HS-27A (cell line): ENCODE measurements around the gene CLDN9.

Source experiments
- DNase-seq: peaks from one replicate; pipeline ENCODE4 v3.0.0-alpha.2; 2012; ENCODE audit warnings: low read depth, missing footprints

Gene CLDN9, protein sequence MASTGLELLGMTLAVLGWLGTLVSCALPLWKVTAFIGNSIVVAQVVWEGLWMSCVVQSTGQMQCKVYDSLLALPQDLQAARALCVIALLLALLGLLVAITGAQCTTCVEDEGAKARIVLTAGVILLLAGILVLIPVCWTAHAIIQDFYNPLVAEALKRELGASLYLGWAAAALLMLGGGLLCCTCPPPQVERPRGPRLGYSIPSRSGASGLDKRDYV

DNA sequence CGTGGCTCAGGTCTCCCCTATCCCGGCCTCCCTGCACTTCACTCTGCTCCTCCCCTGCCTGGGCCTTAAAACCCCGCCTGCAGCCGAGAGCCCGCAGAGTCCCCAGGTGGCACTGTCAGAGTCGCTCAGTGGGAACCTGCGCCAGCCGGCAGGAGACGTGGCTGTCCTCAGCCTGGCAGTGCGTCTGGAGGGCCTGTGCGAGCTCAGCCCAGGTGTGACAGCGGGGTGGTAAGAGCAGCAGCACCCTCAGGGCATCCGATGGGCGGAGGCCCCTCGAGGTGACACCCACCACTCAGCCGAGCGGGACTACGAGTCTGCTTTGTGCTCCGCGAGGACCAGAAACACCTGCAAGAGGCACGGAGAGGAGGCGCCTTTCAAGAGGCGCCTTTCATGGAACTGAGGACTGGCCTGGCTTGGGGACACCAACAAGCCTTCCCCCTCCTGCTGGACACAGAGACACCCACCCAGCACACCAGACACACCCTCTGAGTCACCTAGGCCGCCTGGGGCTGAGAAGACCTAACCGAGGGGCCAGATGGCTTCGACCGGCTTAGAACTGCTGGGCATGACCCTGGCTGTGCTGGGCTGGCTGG lies at the start of gene CLDN9:
CLDN9 (plus strand) TSS at position 96 of the 593 bp plus-strand sequence; CDS start at position 536, 440 bp downstream.
- no peak for DNase-seq

DNA sequence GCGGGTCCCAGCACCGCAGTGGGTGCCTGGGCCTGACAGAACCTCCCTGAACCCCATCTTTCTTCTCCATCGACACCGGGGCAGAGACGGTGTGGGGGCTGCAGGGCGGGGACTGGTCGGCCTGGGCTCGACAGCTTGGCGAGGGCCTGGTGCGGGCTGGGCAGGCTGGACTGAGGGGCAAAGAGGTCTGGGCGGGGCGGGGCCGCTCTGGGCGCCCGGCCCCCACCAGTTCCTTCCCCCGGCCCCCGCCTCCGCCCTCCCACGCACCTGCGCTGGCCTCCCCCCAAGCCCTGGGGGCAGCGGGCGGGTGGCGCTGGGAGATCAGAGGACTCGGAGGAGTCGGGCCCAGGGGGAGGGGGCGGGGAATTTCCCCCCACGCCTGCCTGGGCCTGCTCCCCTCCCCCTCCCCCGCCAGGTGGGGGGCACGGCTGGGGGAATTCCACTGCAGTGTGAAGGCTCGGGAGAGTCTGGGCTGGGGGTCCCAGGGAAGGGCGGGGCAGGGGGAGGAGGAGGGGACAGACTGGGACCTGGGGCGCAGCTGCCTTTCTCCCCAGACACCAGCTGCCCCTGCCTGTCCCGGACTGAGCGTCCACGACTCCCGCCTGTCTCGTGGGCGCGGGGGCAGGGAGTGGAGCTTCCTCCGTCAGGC lies 49.5 kb upstream of the CLDN9 start:
- no peak for DNase-seq

DNA sequence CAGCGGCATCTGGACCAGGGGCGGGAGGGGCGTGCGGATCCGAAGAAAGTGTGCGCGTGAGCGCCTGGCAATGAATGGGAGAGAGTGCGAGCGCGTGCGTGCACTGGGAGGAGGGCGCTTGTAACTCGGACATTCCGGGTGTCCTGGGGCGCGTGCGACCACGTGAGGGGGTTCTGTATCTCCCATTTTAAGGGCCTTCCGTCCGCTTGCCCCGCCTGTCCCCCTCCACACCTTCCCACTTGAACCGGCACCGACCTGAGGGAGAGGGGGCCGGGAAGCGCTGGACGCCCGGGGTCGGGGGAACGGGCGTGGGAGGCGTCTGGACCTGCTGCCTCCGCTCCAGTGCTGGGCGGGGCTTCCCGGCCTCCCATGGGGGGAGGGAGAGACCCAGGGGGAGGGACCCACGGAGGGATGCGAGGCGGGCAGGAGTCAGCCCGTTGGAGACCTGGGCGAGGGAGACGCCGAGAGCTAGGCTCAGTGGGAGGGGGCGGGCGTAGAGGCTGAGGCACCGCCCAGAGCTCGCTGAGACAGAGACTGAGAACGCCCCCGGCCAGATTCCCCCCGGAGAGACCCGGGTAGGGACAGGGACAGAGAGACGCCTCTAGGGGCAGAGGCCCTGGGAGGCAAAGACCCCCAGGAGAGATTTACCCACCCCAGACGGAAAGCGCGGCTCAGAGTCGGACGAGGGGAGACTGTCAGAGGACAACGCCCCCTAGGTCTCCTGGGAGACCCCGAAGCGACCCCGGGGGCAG lies 48.8 kb upstream of the CLDN9 start, which contains the start of gene KREMEN2:
KREMEN2 (plus strand) TSS at position 553 of the 752 bp plus-strand sequence. CDS start 246 bp downstream, outside the sequence.
- DNase-seq = no peak

DNA sequence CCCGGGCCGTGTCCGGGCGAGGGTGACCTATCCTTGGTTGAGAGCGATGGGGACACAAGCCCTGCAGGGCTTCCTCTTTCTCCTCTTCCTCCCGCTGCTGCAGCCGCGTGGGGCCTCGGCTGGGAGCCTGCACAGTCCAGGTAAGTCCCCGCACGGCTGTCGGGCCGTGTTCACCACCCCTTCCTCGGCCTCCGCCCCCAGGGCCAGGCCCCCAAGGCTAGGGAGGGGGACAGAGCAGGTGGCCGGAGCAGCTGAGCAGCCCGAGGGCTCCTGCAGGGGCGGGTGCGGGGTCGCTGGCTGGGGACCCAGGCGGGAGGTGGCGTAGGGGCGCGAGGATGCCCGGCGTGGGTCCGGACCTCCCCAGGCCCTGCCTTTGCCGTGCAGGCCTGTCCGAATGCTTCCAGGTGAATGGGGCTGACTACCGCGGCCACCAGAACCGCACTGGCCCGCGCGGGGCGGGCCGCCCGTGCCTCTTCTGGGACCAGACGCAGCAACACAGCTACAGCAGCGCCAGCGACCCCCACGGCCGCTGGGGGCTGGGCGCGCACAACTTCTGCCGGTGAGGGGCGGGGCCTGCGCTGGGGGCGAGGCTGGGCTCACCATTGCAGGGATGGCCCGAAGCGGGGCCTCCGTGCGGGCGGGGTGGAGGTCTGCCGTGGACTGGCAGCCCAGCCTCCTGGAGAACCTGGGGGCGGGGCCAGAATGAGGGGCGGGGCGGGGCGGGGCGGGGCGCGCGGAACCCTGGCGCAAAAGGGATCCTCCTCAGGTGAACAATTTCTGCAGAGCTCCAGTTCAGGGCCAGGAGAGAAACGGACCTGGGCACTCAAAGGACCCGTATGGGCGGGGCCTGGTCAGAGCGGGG lies 48.0 kb upstream of the CLDN9 start:
- DNase-seq = no peak

DNA sequence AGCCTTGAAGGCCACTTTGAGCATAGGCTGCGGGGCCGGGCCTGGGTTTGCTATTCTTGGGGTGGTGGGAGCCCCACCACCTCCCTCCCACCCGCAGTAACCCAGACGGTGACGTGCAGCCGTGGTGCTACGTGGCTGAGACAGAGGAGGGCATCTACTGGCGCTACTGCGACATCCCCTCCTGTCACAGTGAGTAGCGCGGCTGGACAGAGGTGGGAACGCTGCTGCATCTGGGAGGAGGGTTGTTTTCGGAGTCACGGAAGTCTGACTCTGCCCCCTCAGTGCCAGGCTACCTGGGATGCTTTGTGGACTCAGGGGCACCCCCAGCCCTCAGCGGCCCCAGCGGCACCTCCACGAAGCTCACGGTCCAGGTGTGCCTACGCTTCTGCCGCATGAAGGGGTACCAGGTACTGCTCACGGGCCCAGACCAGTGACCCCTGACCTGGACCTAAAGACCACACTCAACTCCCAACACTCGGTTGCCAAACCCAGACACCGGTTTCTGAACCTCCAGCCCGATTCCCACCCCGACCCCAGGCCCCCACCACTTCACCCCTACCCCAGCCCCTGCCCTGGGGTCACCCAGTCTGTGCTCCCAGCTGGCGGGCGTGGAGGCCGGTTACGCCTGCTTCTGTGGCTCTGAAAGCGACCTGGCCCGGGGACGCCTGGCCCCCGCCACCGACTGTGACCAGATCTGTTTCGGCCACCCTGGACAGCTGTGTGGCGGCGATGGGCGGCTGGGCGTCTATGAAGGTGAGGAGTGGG lies 46.5 kb upstream of the CLDN9 start:
- no peak for DNase-seq

DNA sequence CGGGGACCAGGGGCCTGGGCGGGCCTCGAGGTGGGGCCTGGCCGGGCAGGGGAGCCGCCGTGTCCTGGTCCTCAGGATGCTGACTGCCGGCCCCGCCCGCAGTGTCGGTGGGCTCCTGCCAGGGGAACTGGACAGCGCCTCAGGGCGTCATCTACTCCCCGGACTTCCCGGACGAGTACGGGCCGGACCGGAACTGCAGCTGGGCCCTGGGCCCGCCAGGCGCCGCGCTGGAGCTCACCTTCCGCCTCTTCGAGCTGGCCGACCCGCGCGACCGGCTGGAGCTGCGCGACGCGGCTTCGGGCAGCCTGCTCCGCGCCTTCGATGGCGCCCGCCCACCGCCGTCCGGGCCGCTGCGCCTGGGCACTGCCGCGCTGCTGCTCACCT lies 45.9 kb upstream of the CLDN9 start:
- no peak for DNase-seq

DNA sequence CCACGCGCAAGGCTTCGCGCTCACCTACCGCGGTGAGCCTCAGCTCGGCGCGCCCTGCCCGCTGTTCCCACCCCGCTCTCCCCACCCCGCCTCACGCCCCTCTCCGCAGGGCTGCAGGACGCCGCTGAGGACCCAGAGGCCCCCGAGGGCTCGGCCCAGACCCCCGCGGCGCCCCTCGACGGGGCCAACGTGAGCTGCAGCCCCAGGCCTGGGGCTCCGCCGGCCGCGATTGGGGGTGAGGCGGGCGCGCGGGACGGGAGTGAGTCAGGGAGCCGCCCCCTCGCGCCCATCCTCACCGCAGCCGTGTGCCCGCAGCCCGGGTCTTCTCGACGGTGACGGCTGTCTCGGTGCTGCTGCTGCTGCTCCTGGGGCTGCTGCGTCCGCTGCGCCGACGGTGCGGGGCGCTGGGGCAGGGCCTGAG lies 45.5 kb upstream of the CLDN9 start:
- no peak for DNase-seq

DNA sequence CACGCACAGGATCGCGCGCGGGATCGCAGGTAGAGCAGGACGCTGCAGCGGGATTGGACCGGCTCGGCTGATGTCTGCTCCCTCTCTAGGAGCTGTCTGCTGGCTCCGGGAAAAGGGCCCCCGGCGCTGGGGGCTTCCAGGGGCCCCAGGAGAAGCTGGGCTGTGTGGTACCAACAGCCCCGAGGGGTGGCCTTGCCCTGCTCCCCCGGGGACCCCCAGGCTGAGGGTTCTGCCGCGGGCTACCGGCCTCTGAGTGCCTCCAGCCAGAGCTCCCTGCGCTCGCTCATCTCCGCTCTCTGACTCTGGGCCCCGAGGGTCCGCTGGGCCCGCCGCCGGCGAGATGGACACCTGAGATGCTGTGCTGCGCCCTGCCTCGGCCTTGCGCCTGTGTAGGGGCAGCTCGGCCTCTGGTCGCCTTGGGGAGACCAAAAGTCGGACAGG lies 45.0 kb upstream of the CLDN9 start:
- DNase-seq = no peak

DNA sequence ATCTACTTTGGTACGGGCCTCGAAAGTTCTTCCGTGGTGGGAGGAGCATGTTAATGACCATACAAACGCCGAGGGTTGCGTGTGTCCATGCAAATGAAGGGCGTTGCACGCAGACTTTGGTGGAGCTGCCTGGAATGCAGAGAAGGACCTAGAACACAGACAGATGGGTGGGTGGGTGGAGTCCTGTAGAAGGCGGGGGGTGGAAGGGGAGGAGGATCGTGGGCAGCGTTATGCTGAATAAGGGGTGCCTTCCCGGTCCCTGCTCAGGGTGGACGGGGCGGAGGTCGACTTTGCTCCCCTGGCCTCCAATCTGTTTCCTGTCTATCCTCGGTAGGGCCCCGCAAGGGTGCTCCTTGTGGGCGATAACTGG lies 44.4 kb upstream of the CLDN9 start:
- DNase-seq = no peak

DNA sequence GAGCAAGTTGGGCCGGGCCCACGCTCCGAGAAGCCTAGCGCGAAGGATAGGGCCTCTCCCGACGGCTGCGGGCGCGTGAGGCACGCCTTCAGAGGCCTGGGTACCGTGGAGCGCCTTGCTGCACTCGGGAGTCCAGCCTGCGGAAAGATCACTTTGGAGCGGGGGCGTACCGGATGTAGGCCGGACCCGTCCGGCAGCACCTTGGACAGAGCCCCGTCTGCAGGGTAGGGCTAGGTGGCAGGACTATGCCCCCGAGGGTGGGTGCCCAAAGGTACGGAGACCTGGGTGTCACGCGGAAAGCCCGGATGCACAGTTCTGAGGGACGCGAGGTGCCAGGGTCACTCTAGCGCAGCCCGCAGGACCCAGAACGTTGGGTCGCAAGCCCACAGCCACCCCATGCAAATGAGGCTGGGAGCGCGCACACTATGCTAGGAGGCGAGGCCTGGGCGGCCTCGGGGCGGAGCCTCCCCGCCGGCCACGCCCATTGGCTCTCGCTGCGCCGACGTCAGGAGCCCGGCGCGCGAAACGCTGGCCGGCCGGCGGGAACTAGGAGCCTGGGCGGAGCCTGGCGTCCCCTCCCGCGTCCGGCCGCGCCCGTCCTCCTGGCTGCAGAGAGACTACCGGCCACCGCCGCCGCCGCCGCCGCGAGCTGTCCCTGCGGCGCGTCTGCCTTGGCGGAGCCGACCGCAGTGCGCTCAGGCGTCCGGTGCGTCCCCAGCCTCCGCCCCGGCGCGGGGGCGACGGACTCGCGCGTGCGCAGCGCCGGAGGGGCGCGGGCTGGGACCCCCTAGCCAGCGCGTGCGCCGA lies 43.8 kb upstream of the CLDN9 start, which contains the start of gene PAQR4:
PAQR4 (plus strand) TSS at position 611 of the 807 bp plus-strand sequence. CDS start 327 bp downstream, outside the sequence.
- peak; percentile 41 for DNase-seq

DNA sequence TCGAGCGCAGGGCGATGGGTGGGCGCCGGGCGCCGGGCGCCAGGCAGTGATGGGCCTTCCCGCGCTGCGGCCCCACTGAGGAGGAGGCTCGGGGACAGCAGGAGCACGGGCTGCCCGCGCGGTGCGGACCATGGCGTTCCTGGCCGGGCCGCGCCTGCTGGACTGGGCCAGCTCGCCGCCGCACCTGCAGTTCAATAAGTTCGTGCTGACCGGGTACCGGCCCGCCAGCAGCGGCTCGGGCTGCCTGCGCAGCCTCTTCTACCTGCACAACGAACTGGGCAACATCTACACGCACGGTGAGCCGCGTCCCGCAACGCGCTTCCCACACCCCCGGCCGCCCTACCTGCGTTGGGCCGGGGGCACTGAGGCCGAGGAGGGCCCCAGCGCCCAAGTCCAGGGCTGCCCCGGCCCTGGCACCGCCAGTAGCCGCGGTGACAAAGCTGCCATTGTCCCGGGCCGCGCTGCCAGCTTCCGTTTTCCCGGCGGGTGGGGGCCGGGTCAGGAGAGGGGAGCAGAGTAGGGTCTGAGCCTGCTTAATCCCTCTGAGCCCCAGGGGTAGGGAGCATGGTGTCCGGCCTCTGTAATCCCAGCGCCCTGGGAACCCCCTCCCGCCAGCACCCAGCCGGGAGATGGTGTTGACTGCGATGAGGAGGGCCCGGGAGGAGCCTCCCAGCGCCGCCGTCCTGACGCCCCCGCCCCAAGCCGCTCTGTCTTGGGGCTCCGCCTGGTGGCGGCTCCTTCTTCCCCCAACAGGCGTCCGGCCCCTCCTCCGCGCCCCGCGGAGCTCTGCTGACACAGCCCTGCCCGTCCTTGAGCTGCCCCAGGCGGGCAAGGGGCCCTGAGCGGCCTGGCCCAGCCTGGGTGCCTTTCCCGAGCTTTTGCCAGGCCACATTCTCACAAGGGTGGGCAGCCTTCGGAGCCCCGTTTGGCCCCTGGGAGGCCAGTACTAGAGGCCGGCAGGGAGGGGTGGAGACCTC lies 42.9 kb upstream of the CLDN9 start:
- DNase-seq = no peak

DNA sequence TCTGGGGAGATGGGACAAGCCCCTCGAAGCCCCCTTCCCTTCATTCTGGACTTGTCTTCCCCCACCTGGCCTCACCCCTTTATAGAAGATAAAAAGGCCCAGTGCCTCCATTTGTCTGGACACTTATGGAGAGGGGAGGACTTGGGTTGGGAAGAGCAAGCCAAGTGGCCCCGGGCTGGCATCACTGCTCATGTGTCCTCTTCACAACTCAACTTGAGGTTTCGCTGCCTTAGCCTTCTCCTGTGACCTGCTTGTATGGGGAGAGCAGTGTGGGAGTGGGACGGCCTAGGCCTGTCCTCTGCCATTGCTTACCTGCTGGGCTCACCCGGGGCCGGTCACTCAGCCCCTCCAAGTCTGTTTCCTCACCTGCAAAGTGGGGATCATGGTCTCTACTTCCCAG lies 42.2 kb upstream of the CLDN9 start:
- DNase-seq = no peak

DNA sequence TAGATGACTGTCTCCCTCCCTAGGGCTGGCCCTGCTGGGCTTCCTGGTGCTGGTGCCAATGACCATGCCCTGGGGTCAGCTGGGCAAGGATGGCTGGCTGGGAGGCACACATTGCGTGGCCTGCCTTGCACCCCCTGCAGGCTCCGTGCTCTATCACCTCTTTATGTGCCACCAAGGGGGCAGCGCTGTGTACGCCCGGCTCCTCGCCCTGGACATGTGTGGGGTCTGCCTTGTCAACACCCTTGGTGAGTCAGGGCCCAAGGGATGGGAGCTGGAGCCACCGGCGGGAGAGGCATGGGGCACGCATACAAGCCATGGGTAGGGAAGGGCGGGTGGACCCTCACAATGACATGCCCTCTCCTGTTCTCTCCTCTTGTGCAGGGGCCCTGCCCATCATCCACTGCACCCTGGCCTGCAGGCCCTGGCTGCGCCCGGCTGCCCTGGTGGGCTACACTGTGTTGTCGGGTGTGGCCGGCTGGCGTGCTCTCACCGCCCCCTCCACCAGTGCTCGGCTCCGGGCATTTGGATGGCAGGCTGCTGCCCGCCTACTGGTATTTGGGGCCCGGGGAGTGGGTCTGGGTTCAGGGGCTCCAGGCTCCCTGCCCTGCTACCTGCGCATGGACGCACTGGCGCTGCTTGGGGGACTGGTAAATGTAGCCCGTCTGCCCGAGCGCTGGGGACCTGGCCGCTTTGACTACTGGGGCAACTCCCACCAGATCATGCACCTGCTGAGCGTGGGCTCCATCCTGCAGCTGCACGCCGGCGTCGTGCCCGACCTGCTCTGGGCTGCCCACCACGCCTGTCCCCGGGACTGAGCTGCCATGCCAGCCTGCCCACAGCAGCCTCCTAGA lies 41.4 kb upstream of the CLDN9 start:
- no peak for DNase-seq

DNA sequence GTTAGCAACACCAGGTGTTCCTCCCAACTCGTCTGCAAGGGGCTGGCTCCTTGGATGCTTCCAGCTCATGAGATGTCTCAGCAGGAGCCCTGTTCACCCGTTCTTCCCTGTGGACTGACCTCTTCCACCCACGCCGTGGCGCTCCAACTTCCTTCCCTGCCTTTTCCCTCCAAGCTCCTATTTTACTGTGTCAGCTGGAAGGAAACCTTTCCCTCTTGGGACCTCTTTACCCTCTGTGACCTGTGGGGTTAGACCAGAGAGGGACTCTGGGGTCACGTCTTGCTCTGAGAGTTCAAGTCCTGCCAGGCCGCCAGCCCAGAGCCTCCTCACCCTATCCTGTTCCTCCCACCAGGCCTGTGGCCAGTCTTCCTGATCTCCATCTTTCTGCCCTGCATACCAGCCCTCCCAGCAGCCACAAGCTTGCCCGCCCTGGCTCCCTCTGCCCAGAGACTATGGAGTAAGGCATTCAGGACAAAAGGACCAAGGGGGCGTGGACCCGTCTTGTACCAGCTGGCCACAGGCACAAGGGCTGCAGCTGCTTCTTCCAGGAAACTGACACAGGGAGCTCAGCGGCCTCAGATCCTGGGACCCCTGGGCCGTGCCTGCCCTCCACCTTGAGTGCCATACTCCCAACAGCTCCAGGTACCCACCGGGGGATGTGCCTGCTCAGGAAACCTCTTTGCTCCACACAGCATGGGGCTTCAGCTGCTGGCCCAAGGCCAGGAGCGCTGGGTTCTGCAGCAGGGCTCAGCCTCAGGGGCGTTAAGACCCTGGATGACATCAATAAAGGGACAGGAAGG lies 40.5 kb upstream of the CLDN9 start:
- DNase-seq = no peak

DNA sequence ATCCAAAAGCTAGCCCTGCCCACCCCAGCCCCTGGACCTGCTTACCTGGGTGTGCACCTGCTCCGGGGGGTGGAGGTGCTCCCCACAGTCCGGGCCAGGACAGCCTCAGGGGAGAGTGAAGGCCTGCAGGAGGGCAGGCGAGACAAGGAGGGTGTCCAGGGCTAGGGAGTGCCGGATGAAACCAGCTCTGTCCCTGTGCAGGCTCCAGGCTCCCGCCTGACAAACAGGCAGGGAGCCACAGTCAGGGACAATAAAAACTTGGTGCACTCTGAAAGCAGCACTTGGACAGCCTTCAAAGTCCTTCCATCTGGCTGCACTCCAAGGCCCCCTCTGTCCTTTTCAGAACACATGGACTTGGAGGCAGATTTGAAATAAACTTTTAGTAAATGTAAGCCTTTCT lies 39.6 kb upstream of the CLDN9 start:
- no peak for DNase-seq

DNA sequence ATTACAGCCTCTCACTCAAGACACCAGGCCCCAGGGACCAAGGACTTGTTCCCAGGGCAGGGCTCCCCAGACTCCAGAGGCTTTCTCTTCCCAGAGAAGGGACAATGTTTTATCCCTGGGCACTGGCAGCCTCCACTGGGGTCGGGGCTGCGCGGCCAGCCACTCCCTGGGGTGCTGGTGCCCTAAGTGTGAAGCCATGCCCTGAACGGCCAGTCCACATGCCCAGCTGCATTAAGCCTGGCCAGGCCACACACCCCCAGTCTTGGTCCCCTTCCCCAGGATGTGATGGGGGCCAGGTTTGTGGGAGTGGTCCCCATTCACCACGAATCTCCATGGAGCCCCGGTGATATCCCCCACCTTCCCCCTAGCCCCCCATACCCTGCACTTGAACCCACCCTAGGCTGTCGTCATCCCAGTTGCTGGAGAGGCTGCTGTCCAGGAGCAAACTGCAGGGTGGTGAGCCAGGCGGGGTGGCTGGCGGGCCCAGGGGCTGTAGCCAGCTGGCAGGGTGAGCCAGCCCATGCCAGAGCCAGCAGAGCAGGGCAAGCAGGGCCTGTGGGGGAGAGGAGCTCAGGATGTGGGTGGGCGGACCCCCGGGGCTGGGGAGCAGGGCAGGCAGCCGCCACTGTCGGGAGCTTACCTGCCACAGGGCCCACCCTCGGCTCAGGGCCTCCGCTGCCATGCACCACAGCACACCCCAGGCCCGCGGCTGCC lies 39.0 kb upstream of the CLDN9 start:
- no peak for DNase-seq
